ENCODE data around the gene ONECUT1.
A peak's percentile ranks its signal among the peaks of the same experiment; 100 is the strongest.

ONECUT1 gene

GRCh38 chr15:52745326-52746161 is 44.6 kb downstream of the ONECUT1 start:
- intact Hi-C loops (cut with DNase I) = no loop called here
- DNase-seq = no peak

- DNase-seq = no peak
- intact Hi-C loops (cut with DNase I) = loop anchor here (5.0 kb wide), 1 partner anchor 486 kb away; no protein-coding TSS in a partner anchor
These were observed 51.8 kb downstream of the ONECUT1 start for GRCh38 chr15:52738311-52738710.

GRCh38 chr15:52737720-52738119 is 52.4 kb downstream of the ONECUT1 start:
- intact Hi-C loops (cut with DNase I) = loop anchor here (5.0 kb wide), 1 partner anchor 485 kb away; no protein-coding TSS in a partner anchor
- no peak for DNase-seq

- intact Hi-C loops (cut with DNase I) = loop anchor here (5.0 kb wide), 1 partner anchor 483 kb away; no protein-coding TSS in a partner anchor
- peak in 36 of 42 donors; percentile 12 to 90 (median 62) for DNase-seq
These were observed 54.7 kb downstream of the ONECUT1 start for GRCh38 chr15:52735231-52736089.

- intact Hi-C loops (cut with DNase I) = no loop called here
- DNase-seq = no peak
These were observed 55.8 kb downstream of the ONECUT1 start for GRCh38 chr15:52734329-52734728.

GRCh38 chr15:52733696-52734255 is 56.4 kb downstream of the ONECUT1 start:
- DNase-seq = no peak
- intact Hi-C loops (cut with DNase I) = no loop called here

GRCh38 chr15:52733088-52733487 is 57.0 kb downstream of the ONECUT1 start:
- intact Hi-C loops (cut with DNase I) = no loop called here
- DNase-seq = no peak

- intact Hi-C loops (cut with DNase I) = no loop called here
- no peak for DNase-seq
These were observed 57.6 kb downstream of the ONECUT1 start for GRCh38 chr15:52732551-52732950.

- DNase-seq = no peak
- intact Hi-C loops (cut with DNase I) = no loop called here
These were observed 58.2 kb downstream of the ONECUT1 start for GRCh38 chr15:52731732-52732470.

GRCh38 chr15:52731004-52731403 is 59.1 kb downstream of the ONECUT1 start:
- no peak for DNase-seq
- intact Hi-C loops (cut with DNase I) = no loop called here

GRCh38 chr15:52730594-52730993 is 59.5 kb downstream of the ONECUT1 start:
- intact Hi-C loops (cut with DNase I) = no loop called here
- DNase-seq = no peak

- DNase-seq = no peak
- intact Hi-C loops (cut with DNase I) = no loop called here
These were observed 60.0 kb downstream of the ONECUT1 start for GRCh38 chr15:52730173-52730572.

- no peak for DNase-seq
- intact Hi-C loops (cut with DNase I) = no loop called here
These were observed 61.2 kb downstream of the ONECUT1 start for GRCh38 chr15:52728899-52729298.

- no peak for DNase-seq
- intact Hi-C loops (cut with DNase I) = no loop called here
These were observed 62.3 kb downstream of the ONECUT1 start for GRCh38 chr15:52727815-52728214.

GRCh38 chr15:52726195-52726594 is 63.9 kb downstream of the ONECUT1 start:
- no peak for DNase-seq
- intact Hi-C loops (cut with DNase I) = no loop called here

- intact Hi-C loops (cut with DNase I) = no loop called here
- DNase-seq = no peak
These were observed 71.6 kb downstream of the ONECUT1 start for GRCh38 chr15:52718551-52718950.

- intact Hi-C loops (cut with DNase I) = no loop called here
- DNase-seq = no peak
These were observed 72.2 kb downstream of the ONECUT1 start for GRCh38 chr15:52717924-52718323.

GRCh38 chr15:52717481-52717880 is 72.7 kb downstream of the ONECUT1 start:
- intact Hi-C loops (cut with DNase I) = no loop called here
- DNase-seq = no peak

GRCh38 chr15:52716536-52716935 is 73.6 kb downstream of the ONECUT1 start:
- intact Hi-C loops (cut with DNase I) = no loop called here

More at GRCh38 chr15:52716536-52716935, 73.6 kb downstream of the ONECUT1 start:
- no peak for DNase-seq
